ENCODE data around the gene DNAJB12. TPM values are rescaled to one million over a fixed set of nuclear protein-coding genes. Genes with fewer than 3 reads are reported as not detected.
"Not testable (repeated sequence)": the region's sequence is repeated elsewhere in the genome, so short reads cannot be mapped to it uniquely, and the experiment has no call there.

DNAJB12 gene
- total RNA-seq, 1 donor from 2014 or later = 29.7 TPM

- Histone ChIP-seq H3K27ac (peak overlapping the region; percentile 64), H3K36me3 (no peaks in the 10 kb centered on the region), H3K27me3 (no peaks in the 10 kb centered on the region), H3K4me1 (peaks cover 32% of the 10 kb centered on the region), H3K4me3 (no peak overlapping the region), H3K9me3 (no peaks in the 10 kb centered on the region)
- intact Hi-C loops (cut with DNase I) = no loop called here
- TF ChIP-seq POLR2AphosphoS5 (IDR thresholded peaks at IDR 0.05; ENCODE audit: insufficient read depth in 1 of 2, low read depth in 1 of 2) (peak; percentile 35 to 51), POLR2A (IDR thresholded peaks at IDR 0.05) (no peak)
- no peak for DNase-seq (ENCODE audit: extremely low spot score in 2 of 2)
Observed at GRCh38 chr10:72308320-72308987, 46.3 kb downstream of the DNAJB12 start.

GRCh38 chr10:72307711-72308110 lies 47.0 kb downstream of the DNAJB12 start:
- DNase-seq (ENCODE audit: extremely low spot score in 2 of 2); H3K27me3 ChIP-seq; H3K9me3 ChIP-seq; H3K4me3 ChIP-seq; intact Hi-C loops (cut with DNase I); H3K36me3 ChIP-seq: not testable (repeated sequence)
- peaks cover 32% of the 10 kb centered on the region for H3K4me1 ChIP-seq
- peak overlapping the region; percentile 64 for H3K27ac ChIP-seq

GRCh38 chr10:72306215-72306760 lies 48.4 kb downstream of the DNAJB12 start:
- no peaks in the 10 kb centered on the region for H3K36me3 ChIP-seq
- no peak overlapping the region for H3K27ac ChIP-seq
- H3K9me3 ChIP-seq = no peaks in the 10 kb centered on the region
- no peak overlapping the region for H3K4me3 ChIP-seq
- H3K27me3 ChIP-seq = no peaks in the 10 kb centered on the region
- peaks cover 32% of the 10 kb centered on the region for H3K4me1 ChIP-seq
- DNase-seq (ENCODE audit: extremely low spot score in 2 of 2) = no peak
- intact Hi-C loops (cut with DNase I) = no loop called here
- TF ChIP-seq POLR2A (IDR thresholded peaks at IDR 0.05) (no peak), POLR2AphosphoS5 (IDR thresholded peaks at IDR 0.05; ENCODE audit: insufficient read depth in 1 of 2, low read depth in 1 of 2) (no peak), CTCF (IDR thresholded peaks at IDR 0.05) (no peak)

- Histone ChIP-seq H3K4me3 (no peak overlapping the region), H3K27me3 (no peaks in the 10 kb centered on the region), H3K27ac (no peak overlapping the region), H3K9me3 (no peaks in the 10 kb centered on the region), H3K36me3 (no peaks in the 10 kb centered on the region), H3K4me1 (peaks cover 11% of the 10 kb centered on the region)
- TF ChIP-seq CTCF (IDR thresholded peaks at IDR 0.05) = no peak
- no peak for TF ChIP-seq POLR2AphosphoS5 (IDR thresholded peaks at IDR 0.05; ENCODE audit: insufficient read depth in 1 of 2, low read depth in 1 of 2)
- TF ChIP-seq POLR2A (IDR thresholded peaks at IDR 0.05) = no peak
- intact Hi-C loops (cut with DNase I) = no loop called here
- DNase-seq (ENCODE audit: extremely low spot score in 2 of 2) = no peak
Observed at GRCh38 chr10:72303424-72304128, 51.1 kb downstream of the DNAJB12 start.

- Histone ChIP-seq H3K9me3 (no peaks in the 10 kb centered on the region), H3K36me3 (no peaks in the 10 kb centered on the region), H3K4me1 (peaks cover 22% of the 10 kb centered on the region), H3K4me3 (no peak overlapping the region), H3K27ac (peak overlapping the region; percentile 96), H3K27me3 (no peaks in the 10 kb centered on the region)
- intact Hi-C loops (cut with DNase I) = no loop called here
- peak in 1 of 2 donors; percentile 90 for DNase-seq (ENCODE audit: extremely low spot score in 2 of 2)
- TF ChIP-seq CTCF (IDR thresholded peaks at IDR 0.05) (no peak), POLR2AphosphoS5 (IDR thresholded peaks at IDR 0.05; ENCODE audit: insufficient read depth in 1 of 2, low read depth in 1 of 2) (no peak), POLR2A (IDR thresholded peaks at IDR 0.05) (no peak)
Observed at GRCh38 chr10:72298592-72299519, 55.9 kb downstream of the DNAJB12 start.

Measured in vagina (tissue), 2 donors.